Measurements from ENCODE around the gene ZFHX3.
"Not testable (repeated sequence)": the region's sequence is repeated elsewhere in the genome, so short reads cannot be mapped to it uniquely, and the experiment has no call there.

Gene ZFHX3

DNA sequence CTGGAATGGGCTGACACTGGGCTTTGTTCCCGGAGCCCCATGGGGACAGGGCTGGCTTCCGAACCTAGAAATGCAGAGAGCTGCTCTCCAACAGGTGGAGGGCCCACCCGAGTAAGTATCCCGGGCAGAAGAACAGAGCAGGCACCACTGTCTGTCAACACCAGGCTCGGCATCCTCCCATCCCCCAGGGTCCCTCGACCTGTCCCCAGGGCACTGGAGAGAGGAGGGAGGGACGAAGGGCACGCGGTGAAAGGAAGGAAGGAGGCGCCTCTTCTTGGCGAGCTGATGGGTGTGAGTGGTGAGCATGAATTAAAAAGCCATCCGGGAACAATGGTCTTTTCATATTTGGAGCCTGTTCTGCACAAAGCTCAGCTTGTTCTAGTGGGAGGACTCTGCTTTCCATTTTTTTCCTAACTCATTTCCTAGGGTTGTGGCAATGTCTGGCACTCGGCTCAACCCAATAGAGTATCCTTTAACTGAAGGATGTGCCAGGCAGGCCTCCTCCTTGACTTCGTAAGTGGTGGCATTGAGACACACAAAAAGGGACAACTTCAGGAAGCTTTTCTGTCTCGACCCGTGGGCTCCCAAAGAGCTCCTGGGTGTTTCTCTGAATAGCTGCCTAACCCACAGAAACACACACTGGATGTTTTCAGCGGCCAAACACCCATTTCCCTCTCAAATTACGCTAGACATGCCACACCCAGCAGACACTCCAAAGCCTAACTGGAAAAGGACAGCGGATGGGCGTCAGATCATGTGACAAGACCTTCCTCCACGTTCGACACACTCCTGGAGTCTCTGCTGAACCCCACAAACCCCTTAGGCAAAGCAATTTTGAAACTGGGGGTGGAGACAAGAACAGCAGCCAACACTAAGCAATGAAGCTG is 47.7 kb downstream of the ZFHX3 start:
- peak; percentile 50 for DNase-seq (ENCODE audit: low read depth, low spot score)

DNA sequence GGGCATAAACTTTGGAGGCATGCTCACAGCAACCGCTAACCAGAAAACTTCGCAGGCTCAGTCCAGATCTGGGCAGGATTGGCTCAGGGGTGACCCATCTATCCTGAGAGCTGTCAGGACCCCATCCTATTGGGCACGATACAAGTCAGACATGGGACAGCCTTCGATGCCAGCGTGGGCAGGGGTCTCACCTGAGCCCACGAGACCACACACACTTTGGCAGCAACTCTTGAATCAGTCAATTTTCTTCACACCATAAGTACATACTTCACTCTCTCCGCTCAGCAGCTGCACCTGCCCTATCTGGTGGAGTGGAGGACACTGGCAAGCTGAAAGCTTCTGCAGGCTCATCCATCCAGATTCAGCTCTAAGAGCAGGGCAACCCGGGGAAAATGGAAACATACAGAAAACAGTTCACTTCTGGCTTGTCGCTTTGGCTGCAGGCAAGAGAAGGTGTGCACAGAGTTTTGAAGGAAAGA is 48.3 kb downstream of the ZFHX3 start:
- DNase-seq (ENCODE audit: low read depth, low spot score): no peak

GRCh38 chr16:72997141-72997542 is 50.8 kb downstream of the ZFHX3 start:
- peak; percentile 84 for DNase-seq (ENCODE audit: low read depth, low spot score)

GRCh38 chr16:72996291-72997062 is 51.5 kb downstream of the ZFHX3 start:
- peak; percentile 61 for DNase-seq (ENCODE audit: low read depth, low spot score)

DNA sequence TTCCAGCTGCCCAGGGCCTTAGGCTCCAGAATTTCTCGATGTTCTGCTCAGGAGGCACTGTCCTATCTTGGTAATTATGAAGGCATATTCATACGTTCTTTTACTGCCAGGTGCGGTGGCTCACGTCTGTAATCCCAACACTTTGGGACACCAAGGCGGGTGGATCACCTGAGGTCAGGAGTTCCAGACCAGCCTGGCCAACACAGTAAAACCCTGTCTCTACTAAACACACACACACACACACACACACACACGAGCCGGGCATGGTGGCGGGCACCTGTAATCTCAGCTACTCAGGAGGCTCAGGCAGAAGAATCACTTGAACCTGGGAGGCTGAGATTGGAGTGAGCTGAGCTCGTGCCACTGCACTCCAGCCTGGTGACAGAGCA is 52.1 kb downstream of the ZFHX3 start:
- DNase-seq (ENCODE audit: low read depth, low spot score): not testable (repeated sequence)

GRCh38 chr16:72995151-72995881 is 52.6 kb downstream of the ZFHX3 start:
- peak; percentile 67 for DNase-seq (ENCODE audit: low read depth, low spot score)

- DNase-seq (ENCODE audit: low read depth, low spot score): peak; percentile 96
These were observed 55.8 kb downstream of the ZFHX3 start for GRCh38 chr16:72992142-72992601.

GRCh38 chr16:72991644-72992043 is 56.3 kb downstream of the ZFHX3 start:
- no peak for DNase-seq (ENCODE audit: low read depth, low spot score)

- no peak for DNase-seq (ENCODE audit: low read depth, low spot score)
These were observed 56.7 kb downstream of the ZFHX3 start for GRCh38 chr16:72991211-72991610.

- DNase-seq (ENCODE audit: low read depth, low spot score): no peak
These were observed 57.4 kb downstream of the ZFHX3 start for GRCh38 chr16:72990571-72990970.

DNA sequence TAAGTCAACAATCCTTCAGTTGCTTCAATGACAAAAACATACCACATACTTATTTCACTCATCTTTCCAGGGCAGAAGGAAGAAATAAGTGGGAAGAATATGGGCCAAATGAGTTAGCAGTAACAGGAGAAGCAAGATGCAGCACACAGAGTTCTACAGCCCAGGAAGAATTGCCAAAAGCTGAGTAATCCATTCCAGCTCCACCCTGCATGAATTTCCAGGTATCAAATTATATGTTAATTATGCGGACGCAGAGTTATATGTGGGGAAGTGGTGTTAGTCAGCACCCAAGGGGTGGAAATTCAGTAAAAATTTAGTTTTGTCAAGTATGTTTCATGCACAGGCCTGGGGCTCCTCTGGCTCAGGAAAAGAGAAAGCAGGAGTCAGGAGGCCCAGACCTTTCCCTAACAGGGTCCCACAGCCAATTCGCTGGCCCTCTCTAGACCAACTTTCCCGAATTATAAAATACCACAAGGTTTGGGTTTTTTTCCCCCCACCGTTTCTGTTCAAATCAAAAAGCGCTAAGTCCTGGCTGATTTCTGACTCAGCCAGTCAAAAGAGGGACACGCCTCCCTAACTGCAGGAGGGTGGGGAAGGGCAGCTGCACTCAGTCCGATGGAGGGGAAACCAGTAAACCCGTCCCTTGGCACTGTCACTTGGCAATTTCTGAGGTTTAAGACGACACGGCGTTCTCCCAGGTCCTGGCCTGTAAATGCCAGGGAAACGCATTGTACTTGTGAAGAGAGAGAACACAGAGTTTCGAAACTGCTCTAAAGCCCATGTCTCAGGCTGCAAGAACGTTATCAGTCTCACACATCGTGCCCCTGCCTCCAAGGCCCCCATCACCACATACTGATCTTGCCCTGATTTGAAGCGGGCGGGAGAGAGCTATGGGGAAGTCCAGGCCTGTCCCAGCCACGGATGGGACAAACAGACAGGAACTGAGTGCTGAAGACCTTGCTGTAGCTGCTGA is 58.1 kb downstream of the ZFHX3 start:
- DNase-seq (ENCODE audit: low read depth, low spot score): peak; percentile 51

DNA sequence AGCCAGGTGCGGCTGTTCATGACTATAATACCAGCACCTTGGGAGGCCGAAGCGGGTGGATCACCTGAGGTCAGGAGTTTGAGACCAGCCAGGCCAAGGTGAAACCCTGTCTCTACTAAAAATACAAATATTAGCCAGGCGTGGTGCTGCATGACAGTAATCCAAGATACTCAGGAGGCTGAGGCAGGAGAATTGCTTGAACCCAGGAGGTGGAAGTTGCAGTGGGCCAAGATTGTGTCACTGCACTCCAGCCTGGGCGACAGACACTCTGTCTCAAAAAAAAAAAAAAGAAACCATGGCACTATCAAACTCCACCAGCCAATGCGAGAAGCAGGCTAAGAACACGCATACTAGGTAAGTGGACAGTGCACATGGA is 58.7 kb downstream of the ZFHX3 start:
- not testable (repeated sequence) for DNase-seq (ENCODE audit: low read depth, low spot score)

GRCh38 chr16:72988569-72988968 is 59.4 kb downstream of the ZFHX3 start:
- DNase-seq (ENCODE audit: low read depth, low spot score): no peak

- no peak for DNase-seq (ENCODE audit: low read depth, low spot score)
These were observed 60.4 kb downstream of the ZFHX3 start for GRCh38 chr16:72987480-72987901.

GRCh38 chr16:72985995-72986394 is 61.9 kb downstream of the ZFHX3 start:
- no peak for DNase-seq (ENCODE audit: low read depth, low spot score)

GRCh38 chr16:72985148-72985941 is 62.6 kb downstream of the ZFHX3 start:
- no peak for DNase-seq (ENCODE audit: low read depth, low spot score)

GRCh38 chr16:72983728-72984350 is 64.1 kb downstream of the ZFHX3 start:
- DNase-seq (ENCODE audit: low read depth, low spot score): no peak

- DNase-seq (ENCODE audit: low read depth, low spot score): no peak
These were observed 64.7 kb downstream of the ZFHX3 start for GRCh38 chr16:72983241-72983640.

GRCh38 chr16:72979974-72980373 is 68.0 kb downstream of the ZFHX3 start:
- no peak for DNase-seq (ENCODE audit: low read depth, low spot score)
